ENCODE results near the gene ZMYND10.

ZMYND10 gene

GRCh38 chr3:50342813-50343633 is 2.5 kb downstream of the ZMYND10 start:
- no peak for DNase-seq

- no peak for DNase-seq
Measured at GRCh38 chr3:50341996-50342650, 3.4 kb downstream of the ZMYND10 start.

- DNase-seq, result no peak
Measured at GRCh38 chr3:50341537-50341936, 4.0 kb downstream of the ZMYND10 start.

GRCh38 chr3:50340448-50341329 is 4.8 kb downstream of the ZMYND10 start, which contains the start of gene RASSF1:
RASSF1 (minus strand) TSS chr3:50340836; CDS start chr3:50340805, 31 bp downstream.
- no peak for DNase-seq

- DNase-seq, result no peak
Measured at GRCh38 chr3:50340147-50340447, 5.4 kb downstream of the ZMYND10 start.

GRCh38 chr3:50339485-50340146 is 5.9 kb downstream of the ZMYND10 start:
- DNase-seq, result no peak

GRCh38 chr3:50338965-50339364 is 6.6 kb downstream of the ZMYND10 start:
- no peak for DNase-seq

- DNase-seq, result peak; percentile 86
Measured at GRCh38 chr3:50337175-50337861, 8.2 kb downstream of the ZMYND10 start.

GRCh38 chr3:50336452-50337174 is 8.9 kb downstream of the ZMYND10 start:
- no peak for DNase-seq

GRCh38 chr3:50334339-50335075 is 11.0 kb downstream of the ZMYND10 start:
- no peak for DNase-seq

GRCh38 chr3:50333744-50334328 is 11.7 kb downstream of the ZMYND10 start:
- no peak for DNase-seq

- DNase-seq, result no peak
Measured at GRCh38 chr3:50331364-50331907, 14.1 kb downstream of the ZMYND10 start.

GRCh38 chr3:50330330-50330729 is 15.2 kb downstream of the ZMYND10 start:
- DNase-seq, result no peak

GRCh38 chr3:50327943-50328691 is 17.4 kb downstream of the ZMYND10 start, which contains the start of gene TUSC2:
TUSC2 (minus strand) TSS chr3:50328223; CDS start chr3:50328099, 124 bp downstream.
- peak; percentile 72 for DNase-seq

GRCh38 chr3:50327129-50327528 is 18.4 kb downstream of the ZMYND10 start:
- no peak for DNase-seq

- DNase-seq, result no peak
Measured at GRCh38 chr3:50326182-50326541, 19.4 kb downstream of the ZMYND10 start.

GRCh38 chr3:50325497-50326181 is 19.9 kb downstream of the ZMYND10 start:
- DNase-seq, result no peak

GRCh38 chr3:50325113-50325480 is 20.4 kb downstream of the ZMYND10 start:
- DNase-seq, result no peak
